Measurements from ENCODE around the gene NXF3.
"Not testable (repeated sequence)": the region's sequence is repeated elsewhere in the genome, so short reads cannot be mapped to it uniquely, and the experiment has no call there.

Gene NXF3, protein sequence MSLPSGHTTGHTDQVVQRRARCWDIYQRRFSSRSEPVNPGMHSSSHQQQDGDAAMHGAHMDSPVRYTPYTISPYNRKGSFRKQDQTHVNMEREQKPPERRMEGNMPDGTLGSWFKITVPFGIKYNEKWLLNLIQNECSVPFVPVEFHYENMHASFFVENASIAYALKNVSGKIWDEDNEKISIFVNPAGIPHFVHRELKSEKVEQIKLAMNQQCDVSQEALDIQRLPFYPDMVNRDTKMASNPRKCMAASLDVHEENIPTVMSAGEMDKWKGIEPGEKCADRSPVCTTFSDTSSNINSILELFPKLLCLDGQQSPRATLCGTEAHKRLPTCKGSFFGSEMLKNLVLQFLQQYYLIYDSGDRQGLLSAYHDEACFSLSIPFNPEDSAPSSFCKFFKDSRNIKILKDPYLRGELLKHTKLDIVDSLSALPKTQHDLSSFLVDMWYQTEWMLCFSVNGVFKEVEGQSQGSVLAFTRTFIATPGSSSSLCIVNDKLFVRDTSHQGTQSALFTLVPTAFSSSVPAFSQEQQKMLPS

DNA sequence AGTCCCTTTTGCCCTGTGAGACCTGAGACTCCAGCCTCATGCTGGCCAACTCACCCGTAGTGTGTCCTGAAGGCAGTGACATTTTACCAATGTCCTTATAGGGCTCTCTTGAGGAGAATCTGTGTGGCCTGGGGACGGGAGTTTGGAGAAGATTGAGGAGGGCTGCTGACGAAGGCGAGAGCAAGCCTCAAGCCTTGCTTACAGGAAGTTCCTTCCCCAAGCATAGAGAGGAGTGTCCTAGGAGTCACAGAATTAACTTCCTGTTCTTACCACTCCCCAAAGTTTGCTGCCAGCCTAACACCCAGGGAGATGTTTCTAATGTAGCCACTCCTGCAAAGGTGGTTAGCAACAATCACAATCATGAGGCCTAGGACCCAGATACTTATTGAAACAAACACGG lies at the start of gene NXF3:
Gene NXF3, minus strand, starts transcription at position 202 of the 400 bp plus-strand sequence. Its CDS starts 120 bp downstream, at position 82.
- no peak for DNase-seq

GRCh38 chrX:103136528-103136927 lies 43.6 kb upstream of the NXF3 start:
- DNase-seq, result not testable (repeated sequence)

DNA sequence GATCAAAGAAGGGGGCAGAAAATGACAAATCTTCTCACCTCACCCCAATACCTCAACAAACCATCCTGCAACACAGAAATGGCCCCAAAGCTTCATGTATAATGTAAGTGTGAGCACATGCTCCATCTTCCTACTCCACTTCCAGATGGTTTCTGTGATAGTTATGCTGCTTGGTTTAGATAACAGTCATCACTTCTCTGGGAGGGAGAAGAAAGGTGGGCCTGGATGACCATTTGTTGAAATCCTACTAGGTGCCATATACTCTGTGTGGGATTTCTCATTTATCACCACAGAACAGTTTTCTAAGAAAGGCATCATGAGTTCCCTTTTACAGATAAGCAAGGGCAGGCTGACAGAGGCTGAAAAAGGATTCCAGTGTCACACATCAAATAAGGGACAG lies 31.3 kb upstream of the NXF3 start:
- no peak for DNase-seq

DNA sequence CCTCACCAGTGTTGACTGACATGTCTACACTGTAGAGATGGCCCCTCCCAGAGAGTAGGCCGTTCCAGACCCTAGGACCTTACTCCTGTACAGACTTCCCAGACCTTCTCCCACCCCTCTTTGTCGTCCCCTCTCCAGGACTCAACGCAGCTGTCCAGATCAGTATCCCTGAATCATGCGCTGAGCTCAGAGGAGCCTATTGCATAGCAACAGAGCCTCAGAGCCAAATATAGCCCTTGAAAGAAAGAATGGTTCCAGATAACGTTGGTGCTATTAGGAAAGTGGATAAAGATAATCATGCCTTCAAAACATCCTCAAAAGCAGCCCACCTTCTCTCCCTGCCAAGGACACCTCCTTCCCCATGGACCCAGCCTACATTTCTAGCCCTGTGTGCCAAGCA lies 27.8 kb upstream of the NXF3 start:
- no peak for DNase-seq

GRCh38 chrX:103116970-103117369 lies 24.0 kb upstream of the NXF3 start:
- not testable (repeated sequence) for DNase-seq

DNA sequence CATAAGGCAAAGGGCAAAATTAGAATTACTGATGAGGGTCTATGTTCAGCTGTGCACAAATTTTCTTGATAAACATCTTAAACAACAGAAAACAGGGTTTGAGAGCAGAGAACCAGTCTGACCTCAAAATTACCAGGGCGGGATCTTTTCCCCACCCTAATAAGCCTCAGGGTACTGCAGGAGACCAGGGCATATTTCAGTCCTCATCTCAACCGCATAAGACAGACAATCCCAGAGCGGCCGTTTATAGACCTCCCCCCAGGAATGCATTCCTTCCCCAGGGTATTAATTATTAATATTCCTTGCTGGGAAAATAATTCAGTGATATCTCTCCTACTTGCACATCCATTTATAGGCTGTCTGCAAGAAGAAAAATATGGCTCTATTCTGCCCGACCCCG lies 16.6 kb upstream of the NXF3 start:
- not testable (repeated sequence) for DNase-seq

GRCh38 chrX:103107836-103108235 lies 14.9 kb upstream of the NXF3 start:
- no peak for DNase-seq

DNA sequence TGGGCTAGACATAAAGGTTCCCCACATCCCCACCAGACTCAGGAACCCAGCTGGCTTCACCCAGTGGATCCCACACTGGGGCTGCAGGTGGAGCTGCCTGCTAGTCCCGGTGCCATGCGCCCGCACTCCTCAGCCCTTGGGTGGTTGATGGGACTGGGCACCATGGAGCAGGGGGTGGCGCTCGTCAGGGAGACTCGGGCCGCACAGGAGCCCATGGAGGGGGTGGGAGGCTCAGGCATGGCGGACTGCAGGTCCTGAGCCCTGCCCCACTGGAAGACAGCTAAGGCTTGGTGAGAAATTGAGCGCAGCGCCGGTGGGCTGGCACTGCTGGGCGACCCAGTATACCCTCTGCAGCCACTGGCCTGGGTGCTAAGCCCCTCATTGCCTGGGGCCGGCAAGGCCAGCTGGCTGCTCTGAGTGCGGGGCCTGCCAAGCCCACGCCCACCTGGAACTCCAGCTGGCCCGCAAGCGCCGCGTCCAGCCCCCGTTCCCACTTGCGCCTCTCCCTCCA lies 14.3 kb upstream of the NXF3 start:
- DNase-seq, result not testable (repeated sequence)

DNA sequence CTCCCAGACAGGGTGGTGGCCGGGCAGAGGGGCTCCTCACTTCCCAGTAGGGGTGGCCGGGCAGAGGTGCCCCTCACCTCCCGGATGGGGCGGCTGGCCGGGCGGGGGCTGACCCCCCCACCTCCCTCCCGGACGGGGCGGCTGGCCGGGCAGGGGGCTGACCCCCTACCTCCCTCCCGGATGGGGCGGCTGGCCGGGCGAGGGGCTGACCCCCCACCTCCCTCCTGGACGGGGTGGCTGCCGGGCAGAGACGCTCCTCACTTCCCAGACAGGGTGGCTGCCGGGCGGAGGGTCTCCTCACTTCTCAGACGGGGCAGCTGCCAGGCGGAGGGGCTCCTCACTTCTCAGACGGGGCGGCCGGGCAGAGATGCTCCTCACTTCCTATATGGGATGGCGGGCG lies 11.4 kb upstream of the NXF3 start:
- not testable (repeated sequence) for DNase-seq

DNA sequence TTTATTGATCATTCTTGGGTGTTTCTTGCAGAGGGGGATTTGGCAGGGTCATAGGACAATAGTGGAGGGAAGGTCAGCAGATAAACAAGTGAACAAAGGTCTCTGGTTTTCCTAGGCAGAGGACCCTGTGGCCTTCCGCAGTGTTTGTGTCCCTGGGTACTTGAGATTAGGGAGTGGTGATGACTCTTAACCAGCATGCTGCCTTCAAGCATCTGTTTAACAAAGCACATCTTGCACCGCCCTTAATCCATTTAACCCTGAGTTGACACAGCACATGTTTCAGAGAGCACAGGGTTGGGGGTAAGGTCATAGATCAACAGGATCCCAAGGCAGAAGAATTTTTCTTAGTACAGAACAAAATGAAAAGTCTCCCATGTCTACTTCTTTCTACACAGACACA lies 10.9 kb upstream of the NXF3 start:
- not testable (repeated sequence) for DNase-seq

DNA sequence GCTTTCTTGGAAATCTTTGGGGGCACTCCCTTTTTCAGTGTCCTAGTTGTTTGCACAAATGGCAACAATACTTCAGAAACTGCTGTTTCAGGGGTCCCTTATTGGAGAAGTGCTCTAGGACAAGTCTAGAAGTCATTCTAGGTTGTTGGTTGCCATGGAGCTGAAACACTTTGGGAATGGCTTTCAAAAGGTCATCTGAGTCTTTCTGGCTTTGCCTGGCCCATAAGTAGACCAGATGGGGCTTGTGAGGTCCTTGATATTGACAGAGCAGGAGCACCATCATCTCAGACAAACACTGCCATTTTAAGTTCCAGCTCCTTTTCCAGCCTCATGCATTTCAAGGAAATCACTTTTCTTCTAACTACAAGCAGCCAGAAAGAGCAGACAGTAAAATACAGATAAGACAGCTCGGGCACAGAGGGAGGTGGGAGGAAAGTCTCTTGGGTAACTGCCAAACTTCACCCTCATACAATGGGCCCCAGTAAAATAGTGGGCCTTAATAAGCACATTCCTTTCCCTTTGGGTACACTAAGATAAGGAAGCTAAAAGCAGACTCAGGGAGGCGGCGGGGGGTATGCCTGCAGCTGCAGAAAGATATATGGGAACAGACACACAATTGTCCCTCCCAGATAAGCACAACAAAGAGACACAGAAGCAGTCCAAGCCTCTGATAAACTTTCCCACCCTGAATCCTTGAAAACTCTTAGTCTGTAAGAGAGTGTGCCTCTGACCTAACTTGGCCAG lies 8.5 kb upstream of the NXF3 start:
- DNase-seq, result no peak

DNA sequence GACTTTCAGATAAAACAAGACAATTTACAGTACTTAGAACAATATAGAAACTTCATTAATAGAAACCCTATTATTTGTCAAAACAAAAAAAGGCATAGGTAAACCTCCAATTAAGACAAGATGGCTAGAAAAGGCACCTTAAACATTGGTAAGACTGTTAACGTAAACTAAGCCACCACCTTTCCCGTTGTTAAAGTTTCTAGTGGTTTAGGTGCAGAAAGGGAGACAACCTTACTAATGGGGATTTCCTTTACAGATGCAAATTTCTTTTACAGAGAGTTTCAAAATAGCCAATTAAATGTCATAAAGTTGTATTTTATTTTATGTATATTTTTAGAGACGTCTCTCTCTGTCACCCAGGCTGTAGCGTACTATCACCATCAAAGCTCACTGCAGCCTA lies 7.5 kb upstream of the NXF3 start:
- DNase-seq, result no peak

DNA sequence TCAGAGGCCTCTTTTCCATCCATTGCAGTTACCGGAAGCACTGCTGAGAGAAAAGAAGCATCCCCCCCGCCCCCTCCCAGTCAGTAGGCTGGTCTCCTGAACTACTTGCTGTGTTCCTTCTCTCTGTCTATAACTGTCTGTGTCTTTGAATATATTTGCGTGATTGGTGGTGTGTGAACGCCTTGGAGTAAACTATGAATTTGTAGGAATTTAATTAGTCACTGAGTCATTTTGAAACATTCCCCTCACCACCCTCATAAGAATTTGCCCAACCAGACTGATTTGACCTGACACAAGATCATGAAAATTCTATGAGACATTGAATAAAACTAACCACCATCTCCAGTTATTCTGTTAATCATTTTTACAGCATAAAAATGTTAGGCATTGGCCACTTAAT lies 6.7 kb upstream of the NXF3 start:
- DNase-seq, result no peak

GRCh38 chrX:103098488-103098887 lies 5.5 kb upstream of the NXF3 start:
- DNase-seq, result no peak

GRCh38 chrX:103081051-103081450 lies 11.9 kb downstream of the NXF3 start:
- no peak for DNase-seq

DNA sequence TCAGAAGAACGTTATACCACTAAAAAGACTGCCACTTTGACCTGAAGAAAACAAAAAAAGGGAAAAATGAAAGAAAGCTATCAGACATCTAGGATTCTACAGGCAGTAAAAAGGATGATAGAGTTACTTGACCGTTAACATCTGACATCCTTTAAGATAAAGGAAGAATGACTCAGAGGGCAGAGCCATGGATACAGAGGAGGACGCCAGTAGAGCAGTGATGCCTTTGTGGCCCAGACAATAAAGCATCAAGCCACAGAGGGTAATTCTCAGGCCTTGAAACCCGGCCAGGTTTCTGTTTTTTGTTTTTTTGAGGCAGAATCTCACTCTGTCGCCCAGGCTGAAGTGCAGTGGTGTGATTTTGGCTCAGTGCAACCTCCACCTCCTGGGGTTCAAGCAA lies 19.5 kb downstream of the NXF3 start:
- no peak for DNase-seq

DNA sequence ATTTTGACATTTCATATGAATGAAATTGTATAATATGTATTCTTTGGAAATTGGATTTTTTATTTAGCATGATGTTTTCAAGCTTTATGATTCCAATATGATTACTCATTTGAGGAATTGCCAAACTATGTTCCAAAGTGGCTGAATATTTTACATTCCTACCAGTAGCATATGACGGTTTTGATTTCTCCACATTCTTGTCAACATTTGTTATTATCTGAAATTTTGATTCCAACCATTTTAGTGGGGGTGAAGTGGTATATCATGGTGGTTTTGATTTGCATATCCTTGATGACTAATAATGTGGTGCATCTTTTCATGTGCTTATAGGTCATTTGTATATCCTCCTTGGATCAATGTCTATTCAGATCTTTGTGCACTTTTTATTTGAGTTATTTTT lies 26.3 kb downstream of the NXF3 start:
- DNase-seq, result no peak

GRCh38 chrX:103063918-103064434 lies 29.0 kb downstream of the NXF3 start, which contains the start of gene BEX1:
TSS of gene BEX1 (minus strand) at chrX:103064171. CDS start at chrX:103063274, 897 bp downstream.
- no peak for DNase-seq

DNA sequence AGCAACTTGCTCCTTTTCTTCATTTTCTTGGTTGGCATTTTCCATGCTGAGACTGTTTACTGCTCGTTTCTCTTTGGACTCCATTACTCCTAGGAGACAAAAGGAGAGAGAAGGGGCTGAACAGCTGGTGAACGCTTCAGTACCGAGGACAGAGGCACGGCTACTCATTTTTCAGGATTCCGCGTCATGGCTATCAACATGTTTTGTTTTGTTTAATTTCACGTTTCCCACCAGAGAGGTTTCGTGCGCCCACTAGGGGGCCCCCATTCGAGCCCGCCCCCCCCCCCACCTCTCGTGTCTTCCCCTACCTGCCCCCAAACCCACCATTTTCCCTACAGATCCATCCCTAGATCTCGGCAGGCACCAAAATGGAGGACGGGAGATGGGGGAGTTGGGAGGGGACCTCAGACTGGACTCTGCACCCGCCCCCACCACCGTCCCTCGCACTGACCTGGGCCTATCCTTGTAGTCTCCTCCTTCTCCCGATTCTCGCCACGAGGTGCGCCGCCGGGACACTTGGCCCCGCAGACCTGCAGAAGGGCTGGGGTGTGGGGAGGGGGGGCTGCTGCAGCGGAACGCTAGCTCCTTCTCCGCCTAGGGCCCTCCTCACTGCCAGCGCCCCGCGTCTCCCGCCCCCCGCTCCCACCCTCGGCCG lies 29.6 kb downstream of the NXF3 start:
- DNase-seq, result no peak

GRCh38 chrX:103061486-103061885 lies 31.5 kb downstream of the NXF3 start:
- no peak for DNase-seq

DNA sequence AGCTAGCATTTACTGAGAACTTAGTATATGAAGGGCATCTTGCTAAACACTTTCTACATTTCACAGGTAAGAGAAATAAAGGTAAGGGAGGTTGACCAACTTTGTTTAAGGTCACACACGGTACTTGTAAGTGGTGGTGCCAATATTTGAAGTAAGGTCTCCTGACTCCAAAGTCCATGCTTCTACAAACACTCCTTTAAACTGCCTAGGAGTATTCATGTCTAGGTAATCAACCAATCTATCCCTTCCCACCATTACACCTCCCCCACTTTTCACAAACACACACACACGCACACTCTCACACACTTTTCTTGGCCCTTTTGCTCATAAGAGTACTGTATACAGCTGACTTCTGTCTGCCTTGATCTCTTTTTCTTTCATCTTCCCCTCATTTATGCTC lies 36.0 kb downstream of the NXF3 start:
- DNase-seq, result no peak

DNA sequence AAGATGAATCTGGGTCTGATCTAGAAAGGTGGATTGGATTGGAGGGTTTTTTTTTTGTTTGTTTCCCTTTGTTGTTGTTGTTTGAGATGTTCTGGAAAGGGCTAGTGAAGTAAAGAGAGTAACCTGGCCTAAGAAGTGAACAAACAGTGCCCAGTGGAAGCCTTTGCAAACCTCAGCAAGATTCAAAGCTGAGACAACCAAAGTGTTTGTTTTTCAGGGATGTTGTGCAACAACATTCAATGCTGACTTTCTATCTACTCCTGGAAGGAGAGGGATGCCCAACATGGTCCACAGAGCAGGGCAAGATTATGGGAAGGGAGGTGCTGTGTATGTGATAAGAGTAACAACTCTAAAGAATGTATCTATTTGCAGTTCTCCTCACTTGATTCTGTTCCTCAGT lies 40.3 kb downstream of the NXF3 start:
- no peak for DNase-seq

- no peak for DNase-seq
Observed at GRCh38 chrX:103051260-103051789, 41.6 kb downstream of the NXF3 start.

Measured in activated effector memory CD4-positive, alpha-beta T cell treated with anti-CD3 and anti-CD28 coated beads, Interleukin-2, amount 50 U/mL, for 16 hours (primary cell).